Vagina (tissue), 2 donors: ENCODE data around the gene KIAA1671. TPM values are rescaled to one million over a fixed set of nuclear protein-coding genes. Genes with fewer than 3 reads are reported as not detected.

Source experiments
- DNase-seq, 2 donors: peaks; one replicate each; pipeline ENCODE4 v3.0.0-alpha.2; 2017; ENCODE audit errors: extremely low spot score in 2 of 2
- H3K27ac ChIP-seq: fragments of 200-600 bp; sonication (generic); one replicate; pipeline ENCODE4 v1.5.1; 2019
- H3K27me3 ChIP-seq: fragments of 200-600 bp; sonication (generic); one replicate; pipeline ENCODE4 v1.5.1; 2019
- H3K36me3 ChIP-seq, 2 donors: fragments of 200-600 bp; sonication (generic); one replicate each; pipeline ENCODE4 v1.5.1; 2017 to 2019
- H3K4me1 ChIP-seq: fragments of 200-600 bp; sonication (generic); one replicate; pipeline ENCODE4 v1.5.1; 2019
- H3K4me3 ChIP-seq, 2 donors: fragments of 200-600 bp; sonication (generic); 1 replicate in 1 of 2; 2 replicates in 1 of 2; pipeline ENCODE4 v1.5.1; 2016 to 2019
- H3K9me3 ChIP-seq: fragments of 200-600 bp; sonication (generic); one replicate; pipeline ENCODE4 v1.5.1; 2019
- POLR2A ChIP-seq, 2 donors: fragments of 450-650 bp; IDR thresholded peaks; one replicate each; pipeline ENCODE4 v1.6.1; 2017; ENCODE audit warnings: antibody characterized with exemption in 2 of 2, mild to moderate bottlenecking in 2 of 2, moderate library complexity in 2 of 2
- POLR2AphosphoS5 ChIP-seq, 2 donors: sonication (generic); formaldehyde crosslinking; IDR thresholded peaks; one replicate each; pipeline ENCODE4 v1.9.0; 2017; ENCODE audit warnings: antibody characterized with exemption in 2 of 2, mild to moderate bottlenecking in 2 of 2, low read depth in 1 of 2; ENCODE audit not compliant: insufficient read depth in 1 of 2
- intact Hi-C: fragments of 100-400 bp; cut with DNase I; formaldehyde crosslinking; loops from one replicate; pipeline ENCODE4 v1.15.1; 2023
- total RNA-seq: library from RNA; depleted of rRNA; stranded (reverse); fragments of >200 nt; gene quantifications from one replicate; pipeline ENCODE4 v1.2.3, GENCODE V29; 2016
- TF ChIP-seq, protein P1 (sequence below), 3 experiments: fragments of 450-650 bp in 2 of 3; fragments of 200-600 bp in 1 of 3; sonication (generic) in 1 of 3; IDR thresholded peaks; one replicate each; pipeline ENCODE4 v1.5.1; 2017 to 2019; ENCODE audit warnings: antibody characterized with exemption in 3 of 3, mild to moderate bottlenecking in 2 of 3, moderate library complexity in 2 of 3

KIAA1671 gene
- total RNA-seq, 1 donor from 2014 or later = 54.0 TPM

DNA sequence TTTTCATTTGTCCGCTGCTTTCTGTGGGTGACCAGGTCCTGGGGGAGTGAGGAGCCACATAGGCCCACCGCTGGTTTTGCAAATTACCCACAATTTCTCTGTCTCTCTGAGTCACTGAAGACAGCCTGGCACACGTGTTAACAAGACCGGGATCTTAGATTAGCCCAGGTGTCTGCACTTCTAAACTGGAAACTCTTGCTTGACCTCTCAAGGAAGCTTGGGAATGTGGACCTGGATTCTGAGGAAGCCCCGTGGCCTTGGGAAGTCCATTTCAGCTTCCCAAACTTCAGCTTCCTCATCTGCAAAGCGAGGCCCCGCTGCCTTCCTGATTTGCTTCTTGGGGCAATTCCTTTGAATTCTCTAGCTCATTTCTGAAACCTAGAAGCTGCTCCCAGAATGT, 119.9 kb downstream of the KIAA1671 start:
- intact Hi-C loops = no loop called here
- Histone ChIP-seq H3K27ac (no peak overlapping the region), H3K36me3 (no peaks in the 10 kb centered on the region), H3K4me1 (peaks cover 12% of the 10 kb centered on the region), H3K27me3 (no peaks in the 10 kb centered on the region), H3K9me3 (no peaks in the 10 kb centered on the region), H3K4me3 (no peak overlapping the region)
- no peak for DNase-seq
- TF ChIP-seq, protein P1, sequence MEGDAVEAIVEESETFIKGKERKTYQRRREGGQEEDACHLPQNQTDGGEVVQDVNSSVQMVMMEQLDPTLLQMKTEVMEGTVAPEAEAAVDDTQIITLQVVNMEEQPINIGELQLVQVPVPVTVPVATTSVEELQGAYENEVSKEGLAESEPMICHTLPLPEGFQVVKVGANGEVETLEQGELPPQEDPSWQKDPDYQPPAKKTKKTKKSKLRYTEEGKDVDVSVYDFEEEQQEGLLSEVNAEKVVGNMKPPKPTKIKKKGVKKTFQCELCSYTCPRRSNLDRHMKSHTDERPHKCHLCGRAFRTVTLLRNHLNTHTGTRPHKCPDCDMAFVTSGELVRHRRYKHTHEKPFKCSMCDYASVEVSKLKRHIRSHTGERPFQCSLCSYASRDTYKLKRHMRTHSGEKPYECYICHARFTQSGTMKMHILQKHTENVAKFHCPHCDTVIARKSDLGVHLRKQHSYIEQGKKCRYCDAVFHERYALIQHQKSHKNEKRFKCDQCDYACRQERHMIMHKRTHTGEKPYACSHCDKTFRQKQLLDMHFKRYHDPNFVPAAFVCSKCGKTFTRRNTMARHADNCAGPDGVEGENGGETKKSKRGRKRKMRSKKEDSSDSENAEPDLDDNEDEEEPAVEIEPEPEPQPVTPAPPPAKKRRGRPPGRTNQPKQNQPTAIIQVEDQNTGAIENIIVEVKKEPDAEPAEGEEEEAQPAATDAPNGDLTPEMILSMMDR (IDR thresholded peaks at IDR 0.05) = no peak
- TF ChIP-seq POLR2AphosphoS5 (IDR thresholded peaks at IDR 0.05; ENCODE audit: insufficient read depth in 1 of 2, low read depth in 1 of 2) (no peak), POLR2A (IDR thresholded peaks at IDR 0.05) (no peak)

DNA sequence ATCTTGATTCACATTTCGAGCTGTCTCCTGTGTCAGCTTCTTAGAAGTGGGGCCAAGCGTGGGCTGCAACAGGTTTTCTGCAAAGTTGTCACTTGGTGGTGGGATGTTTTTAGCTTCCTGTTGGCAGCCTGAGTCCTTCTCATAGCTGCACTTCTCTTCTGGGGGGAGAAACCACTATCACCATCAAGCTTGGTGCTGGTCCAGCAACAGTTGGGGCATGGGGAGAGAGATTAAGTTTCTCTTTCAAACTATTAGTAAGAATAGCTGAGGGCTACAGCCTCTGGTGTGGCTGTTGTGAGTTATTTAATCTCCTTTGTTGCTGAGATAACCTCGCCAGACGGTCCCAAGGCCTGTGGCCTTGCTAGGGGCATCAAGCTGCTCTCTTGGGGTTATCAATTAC, 123.8 kb downstream of the KIAA1671 start:
- intact Hi-C loops = no loop called here
- no peak for DNase-seq
- H3K27ac ChIP-seq = no peak overlapping the region
- H3K9me3 ChIP-seq = no peaks in the 10 kb centered on the region
- TF ChIP-seq, protein P1 (IDR thresholded peaks at IDR 0.05) = no peak
- no peak for TF ChIP-seq POLR2AphosphoS5 (IDR thresholded peaks at IDR 0.05; ENCODE audit: insufficient read depth in 1 of 2, low read depth in 1 of 2)
- TF ChIP-seq POLR2A (IDR thresholded peaks at IDR 0.05) = no peak
- no peak overlapping the region for H3K4me3 ChIP-seq
- H3K4me1 ChIP-seq = no peaks in the 10 kb centered on the region
- H3K27me3 ChIP-seq = no peaks in the 10 kb centered on the region
- H3K36me3 ChIP-seq = no peaks in the 10 kb centered on the region

DNA sequence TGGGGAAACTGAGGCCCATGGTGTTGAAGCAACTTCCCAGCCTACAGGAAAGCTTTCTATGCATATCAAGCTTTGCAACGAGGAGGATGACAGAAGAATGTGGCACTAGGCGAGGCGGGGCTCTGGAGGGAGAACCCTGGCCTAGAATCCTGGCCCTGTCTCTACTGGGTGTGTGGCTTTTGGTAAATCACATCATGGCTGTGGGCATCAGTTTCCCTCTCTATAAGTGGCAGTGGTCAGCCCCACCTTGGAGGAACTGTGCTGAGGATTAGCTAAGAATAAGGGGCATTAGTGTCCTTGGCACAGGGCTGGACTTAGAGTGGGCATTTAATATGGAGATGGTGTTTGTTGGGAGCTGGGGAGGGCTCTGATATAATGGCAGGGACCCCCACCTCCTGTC, 124.5 kb downstream of the KIAA1671 start:
- H3K27ac ChIP-seq = no peak overlapping the region
- no peak for DNase-seq
- TF ChIP-seq POLR2AphosphoS5 (IDR thresholded peaks at IDR 0.05; ENCODE audit: insufficient read depth in 1 of 2, low read depth in 1 of 2) (no peak), POLR2A (IDR thresholded peaks at IDR 0.05) (no peak)
- TF ChIP-seq, protein P1 (IDR thresholded peaks at IDR 0.05) = no peak
- H3K4me3 ChIP-seq = no peak overlapping the region
- H3K27me3 ChIP-seq = no peaks in the 10 kb centered on the region
- no peaks in the 10 kb centered on the region for H3K9me3 ChIP-seq
- H3K36me3 ChIP-seq = no peaks in the 10 kb centered on the region
- no peaks in the 10 kb centered on the region for H3K4me1 ChIP-seq
- intact Hi-C loops = no loop called here

DNA sequence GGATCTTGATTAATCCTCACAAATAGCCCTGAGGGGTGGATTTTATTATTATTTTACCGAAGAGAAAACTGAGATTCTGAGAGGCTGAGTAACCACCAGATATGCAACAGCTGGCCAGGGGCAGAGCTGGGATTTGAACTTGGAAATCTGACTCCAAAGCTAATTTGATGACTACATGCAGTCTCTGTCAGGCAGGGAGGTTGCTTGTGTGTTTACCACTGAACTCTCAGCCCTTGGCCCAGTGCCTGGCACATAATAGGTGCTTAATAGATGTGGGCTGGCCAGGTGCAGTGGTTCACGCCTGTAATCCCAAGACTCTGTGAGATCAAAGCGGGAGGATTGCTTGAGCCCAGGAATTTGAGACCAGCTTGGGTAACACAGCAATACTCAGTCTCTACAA, 125.4 kb downstream of the KIAA1671 start:
- intact Hi-C loops = no loop called here
- H3K36me3 ChIP-seq = no peaks in the 10 kb centered on the region
- no peaks in the 10 kb centered on the region for H3K27me3 ChIP-seq
- no peaks in the 10 kb centered on the region for H3K4me1 ChIP-seq
- DNase-seq = no peak
- no peaks in the 10 kb centered on the region for H3K9me3 ChIP-seq
- TF ChIP-seq, protein P1 (IDR thresholded peaks at IDR 0.05) = no peak
- TF ChIP-seq POLR2AphosphoS5 (IDR thresholded peaks at IDR 0.05; ENCODE audit: insufficient read depth in 1 of 2, low read depth in 1 of 2) (no peak), POLR2A (IDR thresholded peaks at IDR 0.05) (no peak)
- H3K27ac ChIP-seq = no peak overlapping the region
- H3K4me3 ChIP-seq = no peak overlapping the region

DNA sequence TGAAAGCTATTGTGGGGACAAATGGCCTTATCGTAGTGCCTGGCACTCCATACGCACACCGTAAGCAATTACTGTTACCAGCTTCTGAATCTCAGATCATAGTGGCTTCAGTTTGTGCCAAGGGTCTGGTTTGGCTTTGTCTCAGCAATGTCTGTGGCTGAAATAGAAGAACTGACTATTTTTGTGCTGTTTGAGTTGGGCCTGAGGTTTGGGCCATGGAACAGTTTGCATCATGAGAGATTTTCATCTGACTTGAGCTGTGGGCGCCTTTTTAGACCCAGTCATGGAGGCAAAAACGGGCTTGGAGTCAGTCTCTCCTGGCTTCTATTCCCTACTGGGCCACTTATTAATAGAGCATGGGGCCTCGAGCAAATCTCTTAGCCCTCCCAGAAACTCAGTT, 126.1 kb downstream of the KIAA1671 start:
- no peak for DNase-seq
- intact Hi-C loops = no loop called here
- H3K27me3 ChIP-seq = no peaks in the 10 kb centered on the region
- H3K9me3 ChIP-seq = no peaks in the 10 kb centered on the region
- H3K27ac ChIP-seq = no peak overlapping the region
- no peak overlapping the region for H3K4me3 ChIP-seq
- no peak for TF ChIP-seq POLR2A (IDR thresholded peaks at IDR 0.05)
- TF ChIP-seq, protein P1 (IDR thresholded peaks at IDR 0.05) = no peak
- TF ChIP-seq POLR2AphosphoS5 (IDR thresholded peaks at IDR 0.05; ENCODE audit: insufficient read depth in 1 of 2, low read depth in 1 of 2) = no peak
- H3K4me1 ChIP-seq = no peaks in the 10 kb centered on the region
- H3K36me3 ChIP-seq = no peaks in the 10 kb centered on the region
